ENCODE results near the gene CHAMP1. TPM values are rescaled to one million over a fixed set of nuclear protein-coding genes. Genes with fewer than 3 reads are reported as not detected.
A peak's percentile ranks its signal among the peaks of the same experiment; 100 is the strongest.

Gene CHAMP1
- total RNA-seq, 4 donors from 2014 or later: 10.0 to 26.8 (median 16.3) TPM

DNA sequence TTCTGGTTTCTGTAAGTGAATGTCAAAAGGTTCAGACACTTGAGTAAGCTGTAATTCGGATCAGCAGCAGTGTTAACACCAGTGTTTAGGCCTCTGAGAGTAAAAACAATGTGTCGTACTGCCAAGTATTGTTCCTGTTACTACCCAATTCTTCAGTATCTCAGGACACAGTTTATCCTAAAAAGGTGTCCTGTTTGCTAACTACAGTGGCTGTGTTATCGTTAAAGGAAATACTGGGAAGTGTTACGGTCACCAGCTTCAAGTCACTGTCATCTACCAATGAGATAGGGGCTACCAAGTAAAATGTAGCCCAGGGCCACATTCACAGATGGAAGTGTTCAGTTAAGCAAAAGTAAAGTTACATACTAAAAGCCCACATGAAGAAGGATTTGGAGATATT, 35.2 kb upstream of the CHAMP1 start:
- Histone ChIP-seq H3K4me1 (peaks cover 14 to 32% (median 27%) of the 10 kb centered on the region in 4 donors), H3K27ac (replicated peaks in 1 of 4) (no peak overlapping the region), H3K9me3 (no peaks in the 10 kb centered on the region), H3K4me3 (no peak overlapping the region), H3K36me3 (peaks cover 0 to 34% (median 29%) of the 10 kb centered on the region in 4 donors), H3K27me3 (no peaks in the 10 kb centered on the region)
- DNase-seq (ENCODE audit: extremely low spot score): no peak
- TF ChIP-seq POLR2AphosphoS5 (IDR thresholded peaks at IDR 0.05) (no peak), CTCF (IDR thresholded peaks at IDR 0.05) (no peak), EP300 (IDR thresholded peaks at IDR 0.05) (no peak), POLR2A (IDR thresholded peaks at IDR 0.05; ENCODE audit: low read depth) (no peak)
- intact Hi-C loops (cut with DNase I): no loop called here
- 71% methylated on average over 4 of the region's 4 CpGs for WGBS

DNA sequence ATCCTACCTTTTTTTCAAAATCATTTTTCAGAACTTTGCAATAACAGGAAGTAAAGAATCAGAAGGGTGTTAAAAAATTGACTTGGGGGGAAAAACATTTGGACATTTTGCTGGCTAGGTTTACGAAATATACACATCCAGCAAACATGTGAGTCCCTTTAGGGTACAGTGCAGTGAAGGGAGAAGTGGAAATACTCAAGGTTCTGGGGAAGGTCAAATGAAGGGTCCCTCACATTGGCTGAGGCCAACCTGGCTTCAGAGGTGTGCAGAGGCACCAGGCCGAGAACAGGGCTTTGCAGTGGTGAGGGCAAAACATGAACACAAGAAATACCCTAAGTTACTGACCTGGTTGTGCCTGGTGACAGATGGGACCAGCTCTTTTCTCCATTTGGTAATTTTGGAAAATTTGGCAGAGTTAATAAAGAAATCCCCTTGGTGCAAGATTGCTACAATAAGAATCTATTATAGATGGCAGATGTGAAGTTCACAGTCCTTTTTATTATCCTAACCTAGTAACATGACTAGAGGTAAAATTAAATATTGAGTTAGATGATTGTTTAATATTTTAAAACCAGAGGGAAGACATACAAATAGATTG, 34.4 kb upstream of the CHAMP1 start:
- WGBS: 78% methylated on average over 2 of the region's 2 CpGs
- H3K36me3 ChIP-seq: peaks cover 0 to 32% (median 27%) of the 10 kb centered on the region in 4 donors
- TF ChIP-seq CTCF (IDR thresholded peaks at IDR 0.05) (no peak), POLR2AphosphoS5 (IDR thresholded peaks at IDR 0.05) (no peak), EP300 (IDR thresholded peaks at IDR 0.05) (no peak), POLR2A (IDR thresholded peaks at IDR 0.05; ENCODE audit: low read depth) (no peak)
- no peak for DNase-seq (ENCODE audit: extremely low spot score)
- peaks cover 14 to 35% (median 33%) of the 10 kb centered on the region in 4 donors for H3K4me1 ChIP-seq
- peak overlapping the region in 3 of 4 donors; percentile 88 to 95 (median 95) for H3K27ac ChIP-seq (replicated peaks in 1 of 4)
- H3K9me3 ChIP-seq: no peaks in the 10 kb centered on the region
- intact Hi-C loops (cut with DNase I): no loop called here
- no peak overlapping the region for H3K4me3 ChIP-seq
- H3K27me3 ChIP-seq: no peaks in the 10 kb centered on the region

DNA sequence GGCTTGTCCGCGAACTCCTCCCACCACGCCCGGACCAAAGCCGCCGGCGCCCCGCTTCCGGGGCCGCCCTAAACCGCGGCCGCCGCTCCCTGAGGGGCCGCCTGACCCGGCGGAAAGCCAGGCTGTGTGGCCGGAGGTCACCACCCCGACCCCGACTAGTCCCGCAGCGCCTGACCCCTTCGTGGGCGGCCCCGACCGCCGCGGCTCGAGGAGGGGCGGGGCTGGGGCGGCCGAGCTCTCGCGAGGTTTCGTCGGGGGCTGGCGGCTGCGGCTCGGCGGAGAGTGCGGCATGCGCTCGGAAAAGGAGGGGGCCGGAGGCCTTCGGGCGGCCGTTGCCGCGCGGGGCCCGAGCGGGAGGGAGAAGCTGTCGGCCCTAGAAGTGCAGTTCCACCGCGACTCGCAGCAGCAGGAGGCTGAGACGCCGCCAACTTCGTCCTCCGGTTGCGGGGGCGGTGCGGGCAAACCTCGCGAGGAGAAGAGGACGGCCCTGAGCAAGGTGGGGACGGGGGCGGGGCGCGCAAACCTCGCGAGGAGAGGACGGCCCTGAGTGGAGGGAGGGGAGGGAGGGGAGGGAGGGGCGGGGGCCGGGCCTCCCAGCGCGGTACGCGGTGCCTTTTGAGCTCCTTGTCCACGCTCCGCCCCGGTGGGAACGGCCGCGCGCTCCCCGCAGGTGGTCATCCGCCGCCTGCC, 32.8 kb upstream of the CHAMP1 start, which contains the start of gene UPF3A:
Gene UPF3A (plus strand): TSS at position 251 of the 690 bp plus-strand sequence. CDS start 39 bp downstream, at position 290.
- no peak for TF ChIP-seq EP300 (IDR thresholded peaks at IDR 0.05)
- TF ChIP-seq CTCF (IDR thresholded peaks at IDR 0.05): no peak
- peak; percentile 69 for TF ChIP-seq POLR2A (IDR thresholded peaks at IDR 0.05; ENCODE audit: low read depth)
- peak; percentile 77 to 85 for TF ChIP-seq POLR2AphosphoS5 (IDR thresholded peaks at IDR 0.05)
- no CpG with 5 or more reads among the region's 89 CpGs for WGBS
- peak within 1 kb of the TSS; percentile 57 to 87 (median 84) for H3K4me3 ChIP-seq

GRCh38 chr13:114282041-114282670, 32.1 kb upstream of the CHAMP1 start:
- Histone ChIP-seq H3K27me3 (no peaks in the 10 kb centered on the region), H3K36me3 (peaks cover 3 to 34% (median 20%) of the 10 kb centered on the region in 4 donors), H3K4me1 (peaks cover 14 to 40% (median 39%) of the 10 kb centered on the region in 4 donors), H3K9me3 (no peaks in the 10 kb centered on the region), H3K4me3 (peak overlapping the region; percentile 57 to 87 (median 84)), H3K27ac (replicated peaks in 1 of 4) (peak overlapping the region; percentile 88 to 96 (median 95))
- intact Hi-C loops (cut with DNase I): no loop called here
- peak; percentile 93 for DNase-seq (ENCODE audit: extremely low spot score)
- TF ChIP-seq POLR2AphosphoS5 (IDR thresholded peaks at IDR 0.05) (peak; percentile 72 to 73), CTCF (IDR thresholded peaks at IDR 0.05) (no peak), POLR2A (IDR thresholded peaks at IDR 0.05; ENCODE audit: low read depth) (no peak), EP300 (IDR thresholded peaks at IDR 0.05) (no peak)
- 0% methylated on average over 29 of the region's 50 CpGs for WGBS

More for the DNA sequence above, 32.8 kb upstream of the CHAMP1 start, which contains the start of gene UPF3A:
- Histone ChIP-seq H3K36me3 (peaks cover 0 to 30% (median 19%) of the 10 kb centered on the region in 4 donors), H3K4me1 (peaks cover 14 to 40% (median 39%) of the 10 kb centered on the region in 4 donors), H3K9me3 (no peaks in the 10 kb centered on the region), H3K27me3 (no peaks in the 10 kb centered on the region), H3K27ac (replicated peaks in 1 of 4) (peak within 1 kb of the TSS; percentile 88 to 96 (median 95))
- intact Hi-C loops (cut with DNase I): no loop called here
- peak; percentile 99 for DNase-seq (ENCODE audit: extremely low spot score)

All from esophagus muscularis mucosa (tissue), 4 donors.